Small intestine (tissue), 7 donors: Measurements from ENCODE around the gene DAND5. TPM values are rescaled to one million over a fixed set of nuclear protein-coding genes. Genes with fewer than 3 reads are reported as not detected.
"Not testable (repeated sequence)": the region's sequence is repeated elsewhere in the genome, so short reads cannot be mapped to it uniquely, and the experiment has no call there.

ENCODE experiments used
- DNase-seq, 2 donors: peaks; one replicate each; pipeline versions ENCODE4 v3.0.0 to v3.0.0-alpha.2; 2013
- FAIRE-seq: peaks from 2 replicates; lab custom pipeline; 2012; peaks lifted over from hg19 to GRCh38; lab: Jason Lieb, UNC
- H3K27ac ChIP-seq, 3 donors: one replicate each; pipeline ENCODE4 v1.5.1; 2013; ENCODE audit warnings: low read length in 2 of 3, mild to moderate bottlenecking in 2 of 3, control low read depth in 1 of 3, inconsistent platforms in 1 of 3, low read depth in 1 of 3, moderate library complexity in 1 of 3
- H3K27me3 ChIP-seq, 3 donors: one replicate each; pipeline ENCODE4 v1.6.1; 2013; ENCODE audit warnings: low read length in 3 of 3, inconsistent platforms in 1 of 3; ENCODE audit not compliant: control insufficient read depth in 3 of 3, insufficient read depth in 3 of 3
- H3K36me3 ChIP-seq, 3 donors: one replicate each; pipeline ENCODE4 v1.6.1; 2013; ENCODE audit warnings: low read length in 3 of 3, inconsistent platforms in 1 of 3, low read depth in 1 of 3, mild to moderate bottlenecking in 1 of 3, moderate library complexity in 1 of 3; ENCODE audit not compliant: control insufficient read depth in 3 of 3, insufficient read depth in 2 of 3
- H3K4me1 ChIP-seq, 3 donors: one replicate each; pipeline ENCODE4 v1.6.1; 2013; ENCODE audit warnings: low read length in 2 of 3, inconsistent platforms in 1 of 3, low read depth in 1 of 3, mild to moderate bottlenecking in 1 of 3, moderate library complexity in 1 of 3; ENCODE audit not compliant: control insufficient read depth in 3 of 3, insufficient read depth in 2 of 3
- H3K4me3 ChIP-seq, 3 donors: one replicate each; pipeline ENCODE4 v1.5.1; 2013; ENCODE audit warnings: low read length in 3 of 3, control low read depth in 1 of 3, inconsistent platforms in 1 of 3, low read depth in 1 of 3, mild to moderate bottlenecking in 1 of 3, moderate library complexity in 1 of 3
- H3K9me3 ChIP-seq, 2 donors: one replicate each; pipeline ENCODE4 v1.6.1; 2013; ENCODE audit warnings: low read depth in 1 of 2, low read length in 1 of 2; ENCODE audit not compliant: control insufficient read depth in 2 of 2, insufficient read depth in 1 of 2
- WGBS, 3 donors: extraction: QIAGEN DNeasy Blood & Tissue Kit; methylation state at CpG; one replicate each; pipeline ENCODE4 v1.1.7; 2013; 5-methylcytosine and 5-hydroxymethylcytosine counted together
- polyA plus RNA-seq, 4 donors: library from polyadenylated mRNA; stranded (reverse) in 3 of 4; unstranded in 1 of 4; fragments of 200-250 nt in 3 of 4; fragments of 120-200 nt in 1 of 4; gene quantifications; one replicate each; pipeline versions ENCODE4 v1.2.1 to v1.2.3, GENCODE V29; 2013
- donor health status: healthy with polysubstance abuse.
- donor health status: control.
- donor health status: control.
- donor health status: Bipolar disorder and iron deficiency.
- donor health status: healthy.

DAND5 gene
- polyA plus RNA-seq, 4 donors, result 0.12 to 0.16 TPM; not detected in 2

DNA sequence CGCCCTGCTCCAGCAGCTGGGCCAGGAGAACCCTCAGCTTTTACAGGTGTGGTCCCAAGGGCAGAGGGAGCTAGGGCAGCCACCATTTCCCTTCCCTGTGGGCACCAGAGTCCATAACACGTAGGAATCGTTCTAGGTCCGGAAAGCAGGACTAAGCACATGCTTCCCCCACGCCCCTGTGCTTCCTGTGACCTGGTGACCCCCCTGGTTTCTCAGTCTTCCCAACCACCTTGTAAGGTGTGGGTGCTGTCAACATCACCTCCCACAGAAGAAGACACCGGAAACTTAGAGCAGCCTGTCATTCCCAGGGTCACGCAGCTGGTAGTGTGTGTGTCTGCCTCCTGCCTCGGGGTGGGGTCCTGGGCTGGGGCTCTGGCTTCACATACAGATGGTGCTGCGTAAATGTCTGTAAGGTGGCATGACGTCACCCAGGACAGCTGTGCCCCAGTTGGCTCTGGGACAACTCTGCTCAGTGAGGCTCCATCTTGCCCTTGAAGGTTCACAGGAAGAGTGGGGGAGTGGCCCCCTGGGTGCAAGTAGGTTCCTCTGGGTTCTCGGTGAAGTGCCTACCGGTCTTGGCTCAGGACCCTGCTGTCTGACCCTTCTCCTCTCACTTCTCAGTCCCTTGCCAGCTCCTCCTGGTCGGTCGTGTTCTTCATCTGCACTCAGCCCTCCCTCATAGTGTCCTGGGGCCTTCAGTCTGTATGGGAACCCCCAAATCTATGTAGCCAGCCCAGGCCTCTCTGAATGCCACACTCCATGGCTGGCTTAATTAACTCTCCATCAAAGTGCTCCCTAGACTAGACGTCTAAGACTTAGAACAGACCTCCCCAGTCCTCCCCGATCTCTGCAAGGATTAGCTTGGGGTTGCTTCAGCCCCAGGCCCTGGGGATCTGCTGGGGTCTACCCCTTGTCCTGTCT lies 19.8 kb upstream of the DAND5 start:
- H3K36me3 ChIP-seq, result peaks cover 18 to 84% (median 21%) of the 10 kb centered on the region in 3 donors
- FAIRE-seq (no peak), DNase-seq (no peak)
- H3K27me3 ChIP-seq, result no peaks in the 10 kb centered on the region
- no peaks in the 10 kb centered on the region for H3K9me3 ChIP-seq
- H3K4me1 ChIP-seq, result peaks cover 0 to 11% (median 2%) of the 10 kb centered on the region in 3 donors
- WGBS, 3 donors, result 79 to 86% (median 82%) methylated on average over 16 of the region's 16 CpGs
- no peak overlapping the region for H3K4me3 ChIP-seq
- H3K27ac ChIP-seq, result no peak overlapping the region

GRCh38 chr19:12952050-12952449 lies 17.3 kb upstream of the DAND5 start:
- peak overlapping the region in 1 of 3 donors; percentile 70 for H3K27ac ChIP-seq
- H3K27me3 ChIP-seq, H3K9me3 ChIP-seq, DNase-seq, H3K4me3 ChIP-seq, FAIRE-seq: not testable (repeated sequence)
- peaks cover 16 to 83% (median 21%) of the 10 kb centered on the region in 3 donors for H3K36me3 ChIP-seq
- H3K4me1 ChIP-seq, result peaks cover 0 to 10% (median 0%) of the 10 kb centered on the region in 3 donors
- WGBS, 3 donors, result 89 to 91% (median 91%) methylated on average over 6 of the region's 6 CpGs

GRCh38 chr19:12952488-12953137 lies 16.8 kb upstream of the DAND5 start:
- peak overlapping the region in 1 of 3 donors; percentile 70 for H3K27ac ChIP-seq

DNA sequence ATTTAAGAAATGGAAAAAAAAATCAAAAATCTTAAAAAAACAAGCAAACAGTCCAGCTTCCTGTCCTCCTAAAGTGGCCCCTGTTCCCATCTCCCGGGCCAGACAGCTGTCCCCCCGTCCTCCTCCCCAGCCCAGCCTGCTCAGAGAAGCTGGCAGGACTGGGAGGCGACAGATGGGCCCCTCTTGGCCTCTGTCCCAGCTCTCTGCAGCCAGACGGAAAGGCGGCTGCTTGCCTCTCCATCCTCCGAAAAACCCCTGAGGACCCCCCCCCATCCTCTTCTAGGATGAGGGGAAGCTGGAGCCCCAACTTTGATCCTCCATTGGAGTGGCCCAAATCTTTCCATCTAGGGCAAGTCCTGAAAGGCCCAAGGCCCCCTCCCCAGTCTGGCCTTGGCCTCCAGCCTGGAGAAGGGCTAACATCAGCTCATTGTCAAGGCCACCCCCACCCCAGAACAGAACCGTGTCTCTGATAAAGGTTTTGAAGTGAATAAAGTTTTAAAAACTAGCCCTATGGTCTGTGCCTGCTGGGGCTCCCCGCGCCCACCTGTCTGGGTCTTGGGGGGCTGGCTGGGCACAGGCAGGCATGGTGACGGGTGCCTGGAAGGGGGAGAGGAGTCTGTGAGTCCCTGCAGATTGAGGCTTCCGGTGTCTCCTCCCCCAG lies 16.1 kb upstream of the DAND5 start:
- Histone ChIP-seq H3K4me3 (no peak overlapping the region), H3K36me3 (peaks cover 16 to 72% (median 21%) of the 10 kb centered on the region in 3 donors), H3K27ac (peak overlapping the region in 1 of 3 donors; percentile 62), H3K9me3 (no peaks in the 10 kb centered on the region), H3K27me3 (no peaks in the 10 kb centered on the region), H3K4me1 (peaks cover 0 to 6% (median 0%) of the 10 kb centered on the region in 3 donors)
- FAIRE-seq, result no peak
- WGBS, 3 donors, result 48 to 67% (median 66%) methylated on average over 11 of the region's 11 CpGs
- peak in 1 of 2 donors; percentile 28 for DNase-seq

More at GRCh38 chr19:12952488-12953137, 16.8 kb upstream of the DAND5 start:
- DNase-seq (no peak), FAIRE-seq (no peak)
- H3K9me3 ChIP-seq, result no peaks in the 10 kb centered on the region
- peaks cover 16 to 79% (median 21%) of the 10 kb centered on the region in 3 donors for H3K36me3 ChIP-seq
- WGBS, 3 donors, result 64 to 84% (median 73%) methylated on average over 11 to 12 of the region's 12 CpGs
- no peaks in the 10 kb centered on the region for H3K27me3 ChIP-seq
- peaks cover 0 to 6% (median 0%) of the 10 kb centered on the region in 3 donors for H3K4me1 ChIP-seq
- H3K4me3 ChIP-seq, result no peak overlapping the region

- no peaks in the 10 kb centered on the region for H3K9me3 ChIP-seq
- no peaks in the 10 kb centered on the region for H3K27me3 ChIP-seq
- H3K27ac ChIP-seq, result peak overlapping the region in 1 of 3 donors; percentile 74
- WGBS, 3 donors, result 62 to 69% (median 68%) methylated on average over 11 to 12 of the region's 12 CpGs
- H3K4me1 ChIP-seq, result peaks cover 0 to 6% (median 0%) of the 10 kb centered on the region in 3 donors
- H3K4me3 ChIP-seq, result no peak overlapping the region
- FAIRE-seq (no peak), DNase-seq (no peak)
- peaks cover 12 to 65% (median 14%) of the 10 kb centered on the region in 3 donors for H3K36me3 ChIP-seq
Observed at GRCh38 chr19:12953799-12954611, 15.4 kb upstream of the DAND5 start.

DNA sequence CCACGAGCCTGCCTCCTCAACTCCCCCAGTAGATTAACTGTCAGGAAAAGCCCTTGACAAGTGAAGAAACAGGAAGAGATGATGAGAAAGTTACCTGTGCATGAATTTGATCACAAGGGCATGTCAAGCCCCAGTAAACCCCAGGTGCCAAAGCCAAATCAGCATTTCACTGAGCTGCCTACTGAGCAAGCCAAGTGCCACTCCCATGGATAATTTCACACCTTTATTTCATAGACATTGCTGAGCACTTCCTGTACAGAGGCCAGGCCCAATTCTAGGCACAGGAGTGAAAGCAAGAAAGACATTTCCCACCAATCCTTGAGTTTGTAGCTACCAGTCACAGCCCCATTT lies 14.8 kb upstream of the DAND5 start:
- peaks cover 8 to 59% (median 12%) of the 10 kb centered on the region in 3 donors for H3K36me3 ChIP-seq
- DNase-seq (peak in 1 of 2 donors; percentile 58), FAIRE-seq (no peak)
- H3K4me1 ChIP-seq, result peaks cover 0 to 6% (median 0%) of the 10 kb centered on the region in 3 donors
- H3K27ac ChIP-seq, result peak overlapping the region in 1 of 3 donors; percentile 74
- H3K4me3 ChIP-seq, result no peak overlapping the region
- no peaks in the 10 kb centered on the region for H3K27me3 ChIP-seq
- WGBS, 3 donors, result 19 to 38% (median 36%) methylated on average over 1 of the region's 1 CpG
- no peaks in the 10 kb centered on the region for H3K9me3 ChIP-seq

DNA sequence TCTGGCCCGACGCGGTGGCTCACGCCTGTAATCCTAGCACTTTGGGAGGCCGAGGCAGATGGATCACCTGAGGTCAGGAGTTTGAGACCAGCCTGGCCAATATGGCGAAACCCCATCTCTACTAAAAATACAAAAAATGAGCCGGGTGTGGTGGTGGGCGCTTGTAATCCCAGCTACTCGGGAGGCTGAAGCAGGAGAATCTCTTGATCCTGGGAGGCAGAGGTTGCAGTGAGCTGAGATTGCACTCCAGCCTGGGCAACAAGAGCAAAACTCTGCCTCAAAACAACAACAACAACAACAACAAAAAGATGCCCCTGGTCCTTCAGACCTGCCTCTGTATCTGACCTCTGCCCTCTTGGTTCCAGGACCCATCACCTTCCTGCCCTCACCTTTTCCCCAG lies 13.8 kb upstream of the DAND5 start:
- Histone ChIP-seq H3K4me3 (peak overlapping the region in 1 of 3 donors; percentile 85), H3K36me3 (peaks cover 3 to 50% (median 8%) of the 10 kb centered on the region in 3 donors), H3K27ac (peak overlapping the region in 1 of 3 donors; percentile 88)
- not testable (repeated sequence) for H3K27me3 ChIP-seq, H3K9me3 ChIP-seq, H3K4me1 ChIP-seq, DNase-seq, FAIRE-seq
- 78 to 87% (median 86%) methylated on average over 9 of the region's 9 CpGs for WGBS, 3 donors
